Activated naive CD8-positive, alpha-beta T cell treated with anti-CD3 and anti-CD28 coated beads, Interleukin-2, amount 50 U/mL, for 24 hours (primary cell): ENCODE data around the gene GDPD4.

Source experiments
- ATAC-seq: fragments of 150-1000 bp; cut with Tn5 transposase; one replicate; pipeline ENCODE4 v1.10.0; 2021
- DNase-seq: peaks from one replicate; pipeline ENCODE4 v3.0.0; 2021
- H3K27ac Mint-ChIP-seq: one replicate; pipeline ENCODE4 v1.8.0; 2021; ENCODE audit warnings: mild to moderate bottlenecking, mixed read lengths
- H3K27me3 Mint-ChIP-seq: one replicate; pipeline ENCODE4 v1.8.0; 2021; ENCODE audit warnings: mixed read lengths
- H3K36me3 Mint-ChIP-seq: one replicate; pipeline ENCODE4 v1.8.0; 2021; ENCODE audit warnings: low read depth, mixed read lengths
- H3K4me1 Mint-ChIP-seq: one replicate; pipeline ENCODE4 v1.8.0; 2021; ENCODE audit warnings: mixed read lengths
- H3K4me3 Mint-ChIP-seq: one replicate; pipeline ENCODE4 v1.8.0; 2021; ENCODE audit warnings: mild to moderate bottlenecking, moderate library complexity, mixed read lengths
- H3K9me3 Mint-ChIP-seq: one replicate; pipeline ENCODE4 v1.8.0; 2021; ENCODE audit warnings: mixed read lengths

Gene GDPD4

GRCh38 chr11:77283101-77283500 lies 18.4 kb downstream of the GDPD4 start:
- Mint-ChIP-seq H3K4me1 (no peaks in the 10 kb centered on the region), H3K9me3 (no peaks in the 10 kb centered on the region), H3K4me3 (no peak overlapping the region), H3K27me3 (peaks cover 11% of the 10 kb centered on the region), H3K27ac (no peak overlapping the region), H3K36me3 (no peaks in the 10 kb centered on the region)
- ATAC-seq (no peak), DNase-seq (no peak)

GRCh38 chr11:77278595-77279506 lies 22.6 kb downstream of the GDPD4 start:
- DNase-seq: no peak
- no peaks in the 10 kb centered on the region for H3K36me3 Mint-ChIP-seq
- no peak overlapping the region for H3K27ac Mint-ChIP-seq
- ATAC-seq: no peak
- H3K27me3 Mint-ChIP-seq: peaks cover 3% of the 10 kb centered on the region
- H3K9me3 Mint-ChIP-seq: no peaks in the 10 kb centered on the region
- no peak overlapping the region for H3K4me3 Mint-ChIP-seq
- H3K4me1 Mint-ChIP-seq: no peaks in the 10 kb centered on the region

- no peak for DNase-seq
- H3K27ac Mint-ChIP-seq: no peak overlapping the region
- no peaks in the 10 kb centered on the region for H3K9me3 Mint-ChIP-seq
- H3K4me3 Mint-ChIP-seq: no peak overlapping the region
- H3K36me3 Mint-ChIP-seq: no peaks in the 10 kb centered on the region
- no peaks in the 10 kb centered on the region for H3K4me1 Mint-ChIP-seq
- no peak for ATAC-seq
- H3K27me3 Mint-ChIP-seq: peaks cover 4% of the 10 kb centered on the region
Observed at GRCh38 chr11:77276271-77276670, 25.2 kb downstream of the GDPD4 start.

- peaks cover 6% of the 10 kb centered on the region for H3K4me1 Mint-ChIP-seq
- no peaks in the 10 kb centered on the region for H3K36me3 Mint-ChIP-seq
- peaks cover 10% of the 10 kb centered on the region for H3K27me3 Mint-ChIP-seq
- H3K4me3 Mint-ChIP-seq: no peak overlapping the region
- no peak for ATAC-seq
- H3K27ac Mint-ChIP-seq: no peak overlapping the region
- DNase-seq: no peak
- no peaks in the 10 kb centered on the region for H3K9me3 Mint-ChIP-seq
Observed at GRCh38 chr11:77270921-77271320, 30.6 kb downstream of the GDPD4 start.

- Mint-ChIP-seq H3K27me3 (peaks cover 10% of the 10 kb centered on the region), H3K27ac (no peak overlapping the region), H3K4me1 (peaks cover 6% of the 10 kb centered on the region), H3K4me3 (no peak overlapping the region), H3K9me3 (no peaks in the 10 kb centered on the region), H3K36me3 (no peaks in the 10 kb centered on the region)
- no peak for DNase-seq
- ATAC-seq: peak; percentile 43
Observed at GRCh38 chr11:77269484-77270123, 31.9 kb downstream of the GDPD4 start.

- Mint-ChIP-seq H3K27ac (no peak overlapping the region), H3K4me1 (peaks cover 6% of the 10 kb centered on the region), H3K9me3 (peaks cover 9% of the 10 kb centered on the region), H3K27me3 (peaks cover 12% of the 10 kb centered on the region), H3K36me3 (peaks cover 2% of the 10 kb centered on the region), H3K4me3 (no peak overlapping the region)
- DNase-seq (no peak), ATAC-seq (no peak)
Observed at GRCh38 chr11:77267962-77268361, 33.5 kb downstream of the GDPD4 start.

- H3K27ac Mint-ChIP-seq: no peak overlapping the region
Observed at GRCh38 chr11:77266766-77267165, 34.7 kb downstream of the GDPD4 start.

GRCh38 chr11:77262803-77263202 lies 38.7 kb downstream of the GDPD4 start:
- ATAC-seq (no peak), DNase-seq (no peak)
- H3K27ac Mint-ChIP-seq: no peak overlapping the region
- H3K36me3 Mint-ChIP-seq: peaks cover 2% of the 10 kb centered on the region
- H3K27me3 Mint-ChIP-seq: peaks cover 15% of the 10 kb centered on the region
- H3K4me1 Mint-ChIP-seq: peaks cover 1% of the 10 kb centered on the region
- no peak overlapping the region for H3K4me3 Mint-ChIP-seq
- H3K9me3 Mint-ChIP-seq: peaks cover 19% of the 10 kb centered on the region

More at GRCh38 chr11:77266766-77267165, 34.7 kb downstream of the GDPD4 start:
- no peak for DNase-seq
- peaks cover 12% of the 10 kb centered on the region for H3K27me3 Mint-ChIP-seq
- peaks cover 6% of the 10 kb centered on the region for H3K4me1 Mint-ChIP-seq
- H3K36me3 Mint-ChIP-seq: peaks cover 2% of the 10 kb centered on the region
- ATAC-seq: no peak
- no peak overlapping the region for H3K4me3 Mint-ChIP-seq
- H3K9me3 Mint-ChIP-seq: peaks cover 19% of the 10 kb centered on the region

GRCh38 chr11:77259641-77260040 lies 41.8 kb downstream of the GDPD4 start:
- H3K36me3 Mint-ChIP-seq: peaks cover 2% of the 10 kb centered on the region
- no peak for ATAC-seq

GRCh38 chr11:77253690-77254089 lies 47.8 kb downstream of the GDPD4 start:
- H3K36me3 Mint-ChIP-seq: peaks cover 3% of the 10 kb centered on the region
- DNase-seq: no peak
- no peak overlapping the region for H3K27ac Mint-ChIP-seq
- H3K4me1 Mint-ChIP-seq: peaks cover 23% of the 10 kb centered on the region
- H3K4me3 Mint-ChIP-seq: no peak overlapping the region
- H3K9me3 Mint-ChIP-seq: peaks cover 23% of the 10 kb centered on the region
- ATAC-seq: no peak
- H3K27me3 Mint-ChIP-seq: peaks cover 3% of the 10 kb centered on the region

More at GRCh38 chr11:77259641-77260040, 41.8 kb downstream of the GDPD4 start:
- Mint-ChIP-seq H3K27ac (no peak overlapping the region), H3K4me1 (no peaks in the 10 kb centered on the region), H3K4me3 (no peak overlapping the region), H3K27me3 (peaks cover 18% of the 10 kb centered on the region), H3K9me3 (peaks cover 19% of the 10 kb centered on the region)
- no peak for DNase-seq

GRCh38 chr11:77252555-77253270 lies 48.8 kb downstream of the GDPD4 start:
- DNase-seq (no peak), ATAC-seq (no peak)
- no peak overlapping the region for H3K4me3 Mint-ChIP-seq
- H3K9me3 Mint-ChIP-seq: peaks cover 23% of the 10 kb centered on the region
- no peak overlapping the region for H3K27ac Mint-ChIP-seq
- peaks cover 23% of the 10 kb centered on the region for H3K4me1 Mint-ChIP-seq
- peaks cover 3% of the 10 kb centered on the region for H3K36me3 Mint-ChIP-seq
- H3K27me3 Mint-ChIP-seq: peaks cover 3% of the 10 kb centered on the region

- ATAC-seq: peak; percentile 91
Observed at GRCh38 chr11:77250881-77251640, 50.4 kb downstream of the GDPD4 start.

GRCh38 chr11:77249427-77249826 lies 52.1 kb downstream of the GDPD4 start:
- no peak for ATAC-seq
- Mint-ChIP-seq H3K27ac (no peak overlapping the region), H3K36me3 (peaks cover 3% of the 10 kb centered on the region), H3K4me1 (peaks cover 30% of the 10 kb centered on the region), H3K27me3 (no peaks in the 10 kb centered on the region), H3K9me3 (peaks cover 23% of the 10 kb centered on the region), H3K4me3 (no peak overlapping the region)
- DNase-seq: no peak

More at GRCh38 chr11:77250881-77251640, 50.4 kb downstream of the GDPD4 start:
- no peak for DNase-seq
- Mint-ChIP-seq H3K4me3 (no peak overlapping the region), H3K27ac (peak overlapping the region; percentile 43), H3K36me3 (peaks cover 3% of the 10 kb centered on the region), H3K4me1 (peaks cover 23% of the 10 kb centered on the region), H3K9me3 (peaks cover 23% of the 10 kb centered on the region), H3K27me3 (peaks cover 3% of the 10 kb centered on the region)
